ENCODE results near the gene MAGI2.

Gene MAGI2

DNA sequence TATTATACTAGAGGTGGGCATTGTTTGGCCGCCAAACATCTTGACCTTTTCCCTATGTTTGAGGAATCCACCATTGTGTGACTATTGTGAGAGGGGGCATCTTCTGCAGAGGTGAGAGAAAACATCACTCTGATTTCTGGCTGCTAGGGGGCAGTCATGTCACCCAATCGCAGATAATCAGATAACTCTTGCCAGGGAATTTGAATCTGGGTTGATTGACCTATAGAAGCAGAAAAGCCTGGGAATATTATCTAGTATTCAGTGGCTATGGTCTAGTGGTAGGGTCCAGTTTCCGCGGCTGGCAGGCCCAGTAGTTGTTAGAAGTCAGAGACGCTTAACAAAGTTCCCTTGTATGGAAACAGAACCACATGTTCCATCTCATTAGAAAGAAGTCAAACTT is 846.4 kb downstream of the MAGI2 start:
- peak; percentile 41; the same call in 1 of the 3 replicates for ATAC-seq
- no peak for TF ChIP-seq ARNTL (CRISPR knock-in tag; IDR thresholded peaks at IDR 0.05; ENCODE audit: borderline replicate concordance, low read depth)

DNA sequence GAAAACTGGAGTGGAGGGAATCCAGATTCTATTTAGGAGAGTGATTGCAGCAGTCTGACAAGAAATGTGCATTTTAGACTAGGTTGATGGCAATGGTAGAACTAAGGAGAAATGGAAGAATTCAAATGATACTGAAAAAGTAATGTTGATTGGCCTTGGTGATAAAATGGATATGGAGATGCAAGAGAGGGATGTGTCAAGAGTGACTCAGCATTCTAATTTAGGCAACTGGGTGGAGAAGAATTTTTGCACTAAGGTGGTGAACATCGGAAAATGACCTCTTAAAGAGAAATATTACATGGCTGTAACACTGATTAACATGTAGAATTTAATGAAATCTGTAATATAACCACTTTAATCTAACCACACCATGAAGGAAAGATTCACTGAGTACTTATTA is 848.3 kb downstream of the MAGI2 start:
- ATAC-seq: no peak
- no peak for TF ChIP-seq TSHZ2 (CRISPR knock-in tag; IDR thresholded peaks at IDR 0.05)
- no peak for TF ChIP-seq PPARA (CRISPR knock-in tag; IDR thresholded peaks at IDR 0.05; ENCODE audit: borderline replicate concordance)
- no peak for TF ChIP-seq ZNF8 (CRISPR knock-in tag; IDR thresholded peaks at IDR 0.05)
- TF ChIP-seq PATZ1 (CRISPR knock-in tag; IDR thresholded peaks at IDR 0.05; ENCODE audit: borderline replicate concordance): no peak
- no peak for TF ChIP-seq BACH2 (CRISPR knock-in tag; IDR thresholded peaks at IDR 0.05; ENCODE audit: borderline replicate concordance)
- no peak for TF ChIP-seq ZNF565 (CRISPR knock-in tag; conservative IDR thresholded peaks at IDR 0.05; ENCODE audit: low read depth)
- TF ChIP-seq CREB5 (CRISPR knock-in tag; IDR thresholded peaks at IDR 0.05; ENCODE audit: low read depth): no peak
- no peak for TF ChIP-seq ISL1 (CRISPR knock-in tag; IDR thresholded peaks at IDR 0.05)
- TF ChIP-seq ARNTL (CRISPR knock-in tag; IDR thresholded peaks at IDR 0.05; ENCODE audit: borderline replicate concordance, low read depth): no peak
- TF ChIP-seq, protein P1, sequence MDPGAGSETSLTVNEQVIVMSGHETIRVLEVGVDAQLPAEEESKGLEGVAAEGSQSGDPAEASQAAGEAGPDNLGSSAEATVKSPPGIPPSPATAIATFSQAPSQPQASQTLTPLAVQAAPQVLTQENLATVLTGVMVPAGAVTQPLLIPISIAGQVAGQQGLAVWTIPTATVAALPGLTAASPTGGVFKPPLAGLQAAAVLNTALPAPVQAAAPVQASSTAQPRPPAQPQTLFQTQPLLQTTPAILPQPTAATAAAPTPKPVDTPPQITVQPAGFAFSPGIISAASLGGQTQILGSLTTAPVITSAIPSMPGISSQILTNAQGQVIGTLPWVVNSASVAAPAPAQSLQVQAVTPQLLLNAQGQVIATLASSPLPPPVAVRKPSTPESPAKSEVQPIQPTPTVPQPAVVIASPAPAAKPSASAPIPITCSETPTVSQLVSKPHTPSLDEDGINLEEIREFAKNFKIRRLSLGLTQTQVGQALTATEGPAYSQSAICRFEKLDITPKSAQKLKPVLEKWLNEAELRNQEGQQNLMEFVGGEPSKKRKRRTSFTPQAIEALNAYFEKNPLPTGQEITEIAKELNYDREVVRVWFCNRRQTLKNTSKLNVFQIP (CRISPR knock-in tag; IDR thresholded peaks at IDR 0.05; ENCODE audit: borderline replicate concordance, low read depth): no peak
- TF ChIP-seq ESRRG (CRISPR knock-in tag; IDR thresholded peaks at IDR 0.05): no peak
- TF ChIP-seq SNAI2 (CRISPR knock-in tag; IDR thresholded peaks at IDR 0.05): no peak
- no peak for TF ChIP-seq ZC3H10 (CRISPR knock-in tag; IDR thresholded peaks at IDR 0.05)
- no peak for TF ChIP-seq ZNF70 (CRISPR knock-in tag; IDR thresholded peaks at IDR 0.05)
- TF ChIP-seq GLIS3 (CRISPR knock-in tag; IDR thresholded peaks at IDR 0.05): no peak
- TF ChIP-seq CSDC2 (CRISPR knock-in tag; IDR thresholded peaks at IDR 0.05): no peak
- no peak for TF ChIP-seq TCF4 (CRISPR knock-in tag; IDR thresholded peaks at IDR 0.05; ENCODE audit: borderline replicate concordance)
- no peak for TF ChIP-seq TOX (CRISPR knock-in tag; IDR thresholded peaks at IDR 0.05; ENCODE audit: borderline replicate concordance)

- ATAC-seq: peak; percentile 35; the same call in 1 of the 3 replicates
- TF ChIP-seq, protein P1 (CRISPR knock-in tag; IDR thresholded peaks at IDR 0.05; ENCODE audit: borderline replicate concordance, low read depth): no peak
- TF ChIP-seq OSR1 (CRISPR knock-in tag; IDR thresholded peaks at IDR 0.05) (no peak), ZFP30 (CRISPR knock-in tag; IDR thresholded peaks at IDR 0.05) (no peak), TOX (CRISPR knock-in tag; IDR thresholded peaks at IDR 0.05; ENCODE audit: borderline replicate concordance) (no peak), ISL1 (CRISPR knock-in tag; IDR thresholded peaks at IDR 0.05) (no peak), BACH2 (CRISPR knock-in tag; IDR thresholded peaks at IDR 0.05; ENCODE audit: borderline replicate concordance) (no peak), TSHZ2 (CRISPR knock-in tag; IDR thresholded peaks at IDR 0.05) (no peak), CSRNP3 (CRISPR knock-in tag; IDR thresholded peaks at IDR 0.05) (no peak), ZNF565 (CRISPR knock-in tag; conservative IDR thresholded peaks at IDR 0.05; ENCODE audit: low read depth) (no peak), GLIS3 (CRISPR knock-in tag; IDR thresholded peaks at IDR 0.05) (no peak), ZC3H10 (CRISPR knock-in tag; IDR thresholded peaks at IDR 0.05) (no peak), ZFP3 (CRISPR knock-in tag; IDR thresholded peaks at IDR 0.05) (no peak), CSDC2 (CRISPR knock-in tag; IDR thresholded peaks at IDR 0.05) (no peak), CREB5 (CRISPR knock-in tag; IDR thresholded peaks at IDR 0.05; ENCODE audit: low read depth) (no peak), RARB (CRISPR knock-in tag; IDR thresholded peaks at IDR 0.05) (no peak)
Measured at GRCh38 chr7:78601728-78602127, 851.7 kb downstream of the MAGI2 start.

All from SK-N-SH treated with all-trans-retinoic acid at 6 μM for 48 hours (cell line).